ENCODE results near the gene CAND2.

Gene CAND2

DNA sequence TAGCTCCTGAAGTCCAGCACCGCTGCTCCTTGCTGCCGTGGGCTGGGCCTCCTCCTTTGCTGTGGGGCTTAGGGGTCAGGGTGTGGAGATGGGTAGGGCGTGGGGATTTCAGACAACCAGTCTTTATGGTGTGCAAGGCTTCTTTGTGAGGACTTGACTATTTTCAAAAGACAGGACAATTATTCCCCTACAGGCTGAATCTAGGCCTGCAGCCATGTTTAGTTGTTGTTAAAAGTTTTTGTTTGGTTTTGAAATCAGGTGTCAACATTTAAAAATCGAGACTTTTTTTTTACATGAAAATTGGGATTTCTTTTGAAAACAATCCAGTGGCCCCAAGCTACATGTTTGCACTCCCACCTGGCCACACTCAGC is 34.3 kb downstream of the CAND2 start:
- in situ Hi-C loops (cut with MboI; ENCODE audit: low pct_unique_long_range_greater_than_20kb, low sequenced_read_pairs, unreplicated experiment) = no loop called here
- DNase-seq (ENCODE audit: low spot score) = no peak
- peak; percentile 13 for TF ChIP-seq CTCF (IDR thresholded peaks at IDR 0.05; ENCODE audit: extremely low read depth, insufficient read depth, missing control alignments)

- DNase-seq (ENCODE audit: low spot score) = no peak
- in situ Hi-C loops (cut with MboI; ENCODE audit: low pct_unique_long_range_greater_than_20kb, low sequenced_read_pairs, unreplicated experiment) = no loop called here
- TF ChIP-seq CTCF (IDR thresholded peaks at IDR 0.05; ENCODE audit: extremely low read depth, insufficient read depth, missing control alignments) = no peak
Measured at GRCh38 chr3:12831301-12831866, 34.9 kb downstream of the CAND2 start.

GRCh38 chr3:12832350-12833221 is 36.1 kb downstream of the CAND2 start:
- DNase-seq (ENCODE audit: low spot score) = no peak
- TF ChIP-seq CTCF (IDR thresholded peaks at IDR 0.05; ENCODE audit: extremely low read depth, insufficient read depth, missing control alignments) = no peak
- in situ Hi-C loops (cut with MboI; ENCODE audit: low pct_unique_long_range_greater_than_20kb, low sequenced_read_pairs, unreplicated experiment) = no loop called here

- TF ChIP-seq CTCF (IDR thresholded peaks at IDR 0.05; ENCODE audit: extremely low read depth, insufficient read depth, missing control alignments) = no peak
- in situ Hi-C loops (cut with MboI; ENCODE audit: low pct_unique_long_range_greater_than_20kb, low sequenced_read_pairs, unreplicated experiment) = no loop called here
- no peak for DNase-seq (ENCODE audit: low spot score)
Measured at GRCh38 chr3:12833222-12834161, 37.0 kb downstream of the CAND2 start.

GRCh38 chr3:12835052-12835665 is 38.7 kb downstream of the CAND2 start:
- no peak for DNase-seq (ENCODE audit: low spot score)
- in situ Hi-C loops (cut with MboI; ENCODE audit: low pct_unique_long_range_greater_than_20kb, low sequenced_read_pairs, unreplicated experiment) = no loop called here
- TF ChIP-seq CTCF (IDR thresholded peaks at IDR 0.05; ENCODE audit: extremely low read depth, insufficient read depth, missing control alignments) = no peak

Measured in GM13977 (cell line).